ENCODE results near the gene LIN28B.
"Not testable (repeated sequence)": the region's sequence is repeated elsewhere in the genome, so short reads cannot be mapped to it uniquely, and the experiment has no call there.

LIN28B gene

GRCh38 chr6:105067329-105067728, 110.4 kb downstream of the LIN28B start:
- DNase-seq (ENCODE audit: low read depth, low spot score), result no peak

DNA sequence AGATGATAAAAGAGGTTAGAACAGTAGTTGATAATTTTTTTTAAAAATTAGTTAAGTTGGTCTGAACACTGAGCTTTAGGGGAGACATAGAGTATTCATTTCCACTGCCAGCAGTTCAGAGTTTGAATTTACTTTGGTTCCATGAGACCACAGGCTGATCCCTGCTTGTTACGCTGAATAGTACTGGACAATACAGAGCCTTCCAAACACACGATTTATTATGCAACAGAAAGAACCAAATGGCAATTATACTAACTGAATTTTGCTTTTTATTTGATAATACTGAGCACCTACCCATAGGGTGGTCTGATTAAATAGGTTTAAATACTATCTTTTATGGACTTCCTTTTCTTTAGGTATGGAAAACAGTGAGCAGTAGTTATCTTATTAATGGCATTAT, 111.5 kb downstream of the LIN28B start:
- no peak for DNase-seq (ENCODE audit: low read depth, low spot score)

GRCh38 chr6:105069821-105070445, 113.0 kb downstream of the LIN28B start:
- no peak for DNase-seq (ENCODE audit: low read depth, low spot score)

- DNase-seq (ENCODE audit: low read depth, low spot score), result no peak
Measured at GRCh38 chr6:105072798-105073199, 115.9 kb downstream of the LIN28B start.

DNA sequence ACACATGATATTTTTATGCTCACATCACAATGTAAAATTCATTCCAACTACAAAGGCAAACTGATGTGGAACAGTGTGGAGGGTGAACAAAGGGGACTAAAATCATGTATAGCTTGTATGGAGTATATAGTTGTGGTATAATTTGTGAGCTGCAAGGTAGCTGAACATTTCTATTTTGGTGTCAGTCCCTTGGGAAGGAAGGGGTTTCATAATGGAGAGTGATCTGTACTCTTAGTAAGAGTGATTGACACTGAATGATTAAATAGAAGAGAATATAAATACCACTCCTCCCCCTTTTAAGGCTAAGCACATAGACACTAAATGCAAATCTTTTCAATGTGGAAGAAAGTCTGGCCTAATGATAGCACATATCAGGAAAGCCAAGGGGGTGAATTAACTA, 118.3 kb downstream of the LIN28B start:
- no peak for DNase-seq (ENCODE audit: low read depth, low spot score)

DNA sequence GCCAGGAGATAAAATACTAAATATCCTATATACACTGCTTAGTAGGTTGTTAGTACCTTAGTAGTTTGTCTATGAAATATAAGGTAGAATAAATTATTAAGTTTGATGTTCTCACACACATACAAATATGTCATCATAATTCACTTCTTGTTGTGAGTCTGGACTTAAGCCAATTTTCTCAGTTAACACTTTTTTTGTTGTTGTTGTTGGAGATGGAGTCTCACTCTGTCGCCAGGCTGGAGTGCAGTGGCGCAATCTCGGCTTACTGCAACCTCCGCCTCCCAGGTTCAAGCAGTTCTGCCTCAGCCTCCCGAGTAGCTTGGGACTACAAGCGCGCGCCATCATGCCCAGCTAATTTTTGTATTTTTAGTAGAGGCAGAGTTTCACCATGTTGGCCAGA, 119.5 kb downstream of the LIN28B start:
- DNase-seq (ENCODE audit: low read depth, low spot score), result not testable (repeated sequence)

- DNase-seq (ENCODE audit: low read depth, low spot score), result no peak
Measured at GRCh38 chr6:105077596-105078385, 120.9 kb downstream of the LIN28B start.

DNA sequence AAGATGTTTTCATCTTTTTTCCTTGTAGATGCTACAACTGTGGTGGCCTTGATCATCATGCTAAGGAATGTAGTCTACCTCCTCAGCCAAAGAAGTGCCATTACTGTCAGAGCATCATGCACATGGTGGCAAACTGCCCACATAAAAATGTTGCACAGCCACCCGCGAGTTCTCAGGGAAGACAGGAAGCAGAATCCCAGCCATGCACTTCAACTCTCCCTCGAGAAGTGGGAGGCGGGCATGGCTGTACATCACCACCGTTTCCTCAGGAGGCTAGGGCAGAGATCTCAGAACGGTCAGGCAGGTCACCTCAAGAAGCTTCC, 121.4 kb downstream of the LIN28B start:
- DNase-seq (ENCODE audit: low read depth, low spot score), result no peak

GRCh38 chr6:105080279-105080678, 123.4 kb downstream of the LIN28B start:
- DNase-seq (ENCODE audit: low read depth, low spot score), result no peak

DNA sequence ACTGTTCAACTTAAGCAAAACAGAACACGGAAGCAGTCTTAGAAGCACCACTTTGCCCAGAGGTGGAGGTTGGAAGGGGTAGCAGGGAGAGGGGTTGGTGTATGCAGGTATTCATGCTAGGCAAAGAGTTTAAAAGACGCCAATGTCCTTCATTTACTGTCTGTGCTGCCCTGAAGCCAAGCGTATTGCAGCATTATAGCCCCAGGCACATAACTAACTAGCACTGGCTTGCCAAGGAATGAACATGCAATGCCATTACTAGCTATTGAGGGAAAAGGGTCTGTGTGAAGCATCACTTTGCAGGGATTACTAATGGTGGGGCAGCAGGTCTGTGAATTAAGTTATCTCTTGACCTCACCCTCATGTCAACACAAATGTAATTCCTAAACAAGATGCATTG, 124.8 kb downstream of the LIN28B start:
- not testable (repeated sequence) for DNase-seq (ENCODE audit: low read depth, low spot score)

GRCh38 chr6:105087571-105088211, 130.8 kb downstream of the LIN28B start:
- DNase-seq (ENCODE audit: low read depth, low spot score), result no peak

DNA sequence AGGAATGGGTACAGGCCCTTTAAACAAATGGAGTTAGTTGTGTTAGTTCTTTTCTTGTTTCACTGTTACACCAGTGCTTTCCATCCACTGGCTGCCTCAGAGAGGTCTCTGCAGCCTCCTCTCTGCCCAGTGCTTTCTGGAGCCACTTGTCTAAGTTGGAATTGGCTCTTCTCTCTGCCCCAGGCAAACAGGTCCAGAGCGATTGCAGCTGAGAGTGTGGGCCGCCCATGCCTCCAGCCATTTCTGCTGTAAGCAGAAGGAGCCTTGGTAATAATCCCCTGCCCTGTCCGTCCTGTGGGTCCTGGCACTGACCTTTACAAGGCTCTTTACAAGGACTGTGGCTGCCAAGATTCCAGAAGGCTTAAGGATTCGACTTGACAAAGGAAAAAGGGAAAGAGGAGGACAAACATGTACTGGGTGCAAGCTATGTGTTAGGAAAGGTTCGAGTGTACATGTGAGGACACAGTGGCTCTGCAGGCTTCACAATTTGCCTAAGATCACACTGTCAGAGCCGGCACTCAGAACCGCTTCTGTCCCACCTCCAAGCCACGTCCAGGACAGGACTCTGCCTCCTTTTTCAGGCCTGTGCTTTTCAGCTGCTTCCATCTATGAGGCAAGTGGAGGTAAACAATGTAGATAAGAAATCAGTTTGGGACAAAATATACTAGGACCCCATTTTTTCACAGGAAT, 134.4 kb downstream of the LIN28B start:
- DNase-seq (ENCODE audit: low read depth, low spot score), result no peak

- no peak for DNase-seq (ENCODE audit: low read depth, low spot score)
Measured at GRCh38 chr6:105094133-105094640, 137.3 kb downstream of the LIN28B start.

- no peak for DNase-seq (ENCODE audit: low read depth, low spot score)
Measured at GRCh38 chr6:105095139-105095538, 138.2 kb downstream of the LIN28B start.

- no peak for DNase-seq (ENCODE audit: low read depth, low spot score)
Measured at GRCh38 chr6:105097288-105097687, 140.4 kb downstream of the LIN28B start.

- no peak for DNase-seq (ENCODE audit: low read depth, low spot score)
Measured at GRCh38 chr6:105099371-105099770, 142.5 kb downstream of the LIN28B start.

DNA sequence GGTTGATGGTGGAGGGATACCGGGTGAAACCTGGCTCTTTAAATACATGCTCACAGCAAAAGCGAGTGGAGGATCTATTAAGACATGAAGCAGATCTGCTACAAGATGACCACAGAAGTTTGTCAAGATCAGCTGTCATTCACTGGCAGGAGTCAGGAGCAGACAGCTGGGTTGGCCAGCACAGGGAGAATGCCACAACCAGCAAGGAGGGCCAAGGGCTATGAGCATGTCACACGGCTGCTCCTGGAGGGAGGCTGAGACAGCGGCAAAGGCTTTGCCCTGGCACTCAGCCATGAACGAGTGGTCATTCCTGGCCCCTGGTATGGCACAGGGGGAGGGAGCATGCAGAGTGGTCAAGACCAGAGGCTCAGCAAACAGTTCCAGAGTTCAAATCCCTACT, 145.3 kb downstream of the LIN28B start:
- no peak for DNase-seq (ENCODE audit: low read depth, low spot score)

- DNase-seq (ENCODE audit: low read depth, low spot score), result no peak
Measured at GRCh38 chr6:105105094-105105493, 148.2 kb downstream of the LIN28B start.

DNA sequence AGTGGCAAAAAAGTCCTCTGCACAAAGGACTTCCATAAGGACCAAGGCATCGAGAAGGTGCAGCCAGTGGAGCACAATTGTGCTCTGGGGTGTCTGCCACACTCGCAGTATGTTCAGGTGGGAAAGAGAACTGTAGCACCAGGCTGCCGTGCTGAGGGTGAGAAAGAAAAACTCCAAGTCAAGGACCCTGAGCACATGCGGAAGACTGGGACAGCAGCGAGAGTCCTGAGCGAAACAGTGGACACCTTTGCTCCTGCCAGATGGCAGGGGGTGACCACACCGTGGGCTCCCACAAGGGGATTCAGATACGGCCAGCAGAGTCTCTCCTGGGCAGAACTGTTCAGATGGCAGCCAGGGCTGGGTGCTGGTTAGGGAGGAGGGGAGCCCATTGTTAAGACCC, 149.4 kb downstream of the LIN28B start:
- no peak for DNase-seq (ENCODE audit: low read depth, low spot score)

GRCh38 chr6:105107207-105107606, 150.3 kb downstream of the LIN28B start:
- DNase-seq (ENCODE audit: low read depth, low spot score), result no peak

DNA sequence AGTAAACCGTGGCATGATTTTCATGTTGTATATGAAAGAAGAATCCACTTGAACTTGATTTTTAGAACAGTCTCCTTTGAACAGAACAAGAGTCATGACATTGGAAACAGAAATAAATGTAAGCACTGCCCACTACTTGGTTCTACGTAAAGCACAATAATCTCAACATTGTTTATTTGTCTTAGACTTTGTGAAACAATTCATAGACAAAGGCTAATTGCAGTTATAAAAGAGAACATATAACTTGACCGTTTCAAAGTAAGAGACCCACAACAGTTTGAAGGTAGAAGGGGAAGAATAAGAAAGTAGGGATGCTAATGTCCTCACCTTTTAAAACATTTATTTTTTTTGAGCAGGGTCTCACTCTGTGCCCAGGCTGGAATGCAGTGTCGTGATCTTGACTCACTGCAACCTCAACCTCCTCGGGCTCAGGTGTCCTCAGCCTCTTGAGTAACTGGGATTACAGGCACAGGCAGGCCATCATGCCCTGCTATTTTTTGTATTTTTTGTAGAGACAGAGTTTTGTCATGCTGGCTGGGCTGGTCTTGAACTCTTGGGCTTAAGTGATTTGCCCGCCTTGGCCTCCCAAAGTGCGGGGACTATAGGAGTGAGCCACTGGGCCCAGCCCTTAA, 151.8 kb downstream of the LIN28B start:
- no peak for DNase-seq (ENCODE audit: low read depth, low spot score)
